ELF-1 (cell line): ENCODE results near the gene CFAP20DC.
"Not testable (repeated sequence)": the region's sequence is repeated elsewhere in the genome, so short reads cannot be mapped to it uniquely, and the experiment has no call there.

Source experiments
- DNase-seq: peaks from one replicate; pipeline ENCODE4 v3.0.0-alpha.2; 2016; ENCODE audit warnings: low read depth, low spot score

The CFAP20DC gene

GRCh38 chr3:58963928-58964503, 85.8 kb downstream of the CFAP20DC start:
- DNase-seq, result no peak

DNA sequence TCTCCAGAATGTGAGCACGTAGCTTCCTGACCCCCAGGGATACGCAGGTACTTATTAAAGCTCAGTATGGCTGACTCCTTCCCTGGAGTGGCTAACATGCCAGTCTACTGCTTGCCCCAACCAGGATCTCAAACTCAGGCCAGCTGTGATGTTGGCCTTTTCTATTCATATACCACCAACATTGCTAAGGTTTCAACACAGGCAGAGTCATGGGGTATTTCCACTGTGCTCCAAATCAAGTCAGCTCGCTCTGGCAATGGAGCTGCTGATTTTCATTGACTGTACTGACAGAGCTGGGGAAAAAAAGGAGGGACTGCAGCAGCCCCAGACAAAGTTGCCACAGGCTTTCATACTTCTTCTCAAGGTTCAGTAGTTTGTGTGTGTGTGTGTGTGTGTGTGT, 87.0 kb downstream of the CFAP20DC start:
- DNase-seq, result no peak

GRCh38 chr3:58962040-58962651, 87.7 kb downstream of the CFAP20DC start:
- no peak for DNase-seq

GRCh38 chr3:58955308-58955707, 94.5 kb downstream of the CFAP20DC start:
- peak; percentile 91 for DNase-seq

DNA sequence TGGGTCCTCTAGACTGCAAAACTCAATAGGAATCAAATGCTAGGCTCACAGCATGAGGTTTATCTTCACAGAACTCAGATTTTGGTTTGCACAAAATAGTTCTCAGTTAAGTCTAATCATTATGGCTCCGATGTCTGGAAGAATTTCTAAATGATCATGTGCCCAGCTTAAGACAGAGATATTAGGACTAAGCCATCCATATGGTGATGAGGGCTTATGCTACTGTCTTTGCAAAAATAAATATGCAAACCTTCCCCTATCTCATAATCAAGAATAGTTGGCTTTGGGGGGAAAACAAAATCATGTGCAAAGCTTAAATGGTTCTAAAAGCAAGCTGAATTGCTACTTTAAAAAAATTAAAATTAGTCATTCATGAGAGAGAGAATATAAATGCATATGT, 96.5 kb downstream of the CFAP20DC start:
- DNase-seq, result no peak

GRCh38 chr3:58952128-58952917, 97.5 kb downstream of the CFAP20DC start:
- DNase-seq, result no peak

DNA sequence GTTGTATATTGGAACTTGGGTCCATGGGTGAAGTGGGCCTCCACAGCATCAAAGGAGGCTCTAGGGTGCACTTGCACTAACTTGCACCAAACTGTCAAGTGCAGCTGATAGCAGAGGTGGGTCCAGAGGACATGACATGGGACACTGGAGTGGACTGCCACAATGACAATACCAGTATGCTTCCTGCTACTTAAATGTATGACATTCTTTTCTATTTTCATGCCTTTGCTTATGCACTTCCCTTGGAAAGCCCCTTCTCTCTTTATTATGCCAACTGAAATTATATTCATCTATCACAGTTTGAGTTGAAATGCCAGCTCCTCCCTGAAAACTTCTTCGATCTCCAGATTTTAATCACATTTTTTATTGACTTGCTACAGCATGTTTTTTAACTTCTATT, 101.8 kb downstream of the CFAP20DC start:
- DNase-seq, result no peak

DNA sequence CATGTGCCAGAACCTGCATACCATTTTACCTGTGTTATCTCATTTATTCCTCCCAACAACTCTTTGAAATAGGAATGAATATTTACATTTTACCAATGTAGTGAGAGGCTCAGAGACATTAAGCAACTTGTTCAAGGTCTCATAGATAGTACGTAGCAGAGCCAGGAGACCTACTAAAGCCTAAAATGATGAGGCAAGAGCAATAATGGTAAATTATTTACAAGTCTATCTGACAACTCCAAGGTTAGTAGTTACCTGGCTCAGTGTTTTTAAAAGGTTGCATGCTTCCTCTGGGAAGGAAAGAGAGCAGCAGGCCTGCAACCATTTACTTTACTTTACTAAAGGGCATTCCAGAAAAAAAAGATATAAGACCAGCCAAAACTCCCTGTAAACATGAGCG, 103.0 kb downstream of the CFAP20DC start:
- DNase-seq, result no peak

DNA sequence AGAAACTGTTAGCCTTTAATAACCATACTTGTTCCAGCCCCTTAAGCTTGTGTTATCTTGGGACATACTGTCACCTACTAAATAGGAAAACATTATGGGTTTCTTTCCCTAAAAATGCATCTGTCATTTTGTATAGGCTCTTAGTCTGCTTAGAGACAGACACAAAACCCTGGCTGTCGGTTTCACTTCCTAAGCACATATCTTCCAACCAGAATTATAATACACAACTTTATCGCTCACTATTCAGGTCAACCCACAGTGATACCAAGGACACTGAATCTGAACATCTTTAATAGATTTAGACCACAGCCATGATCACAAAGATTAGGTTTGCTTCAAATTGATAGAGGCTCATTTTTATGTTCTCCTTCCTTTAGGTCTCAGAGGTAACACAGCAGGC, 111.8 kb downstream of the CFAP20DC start:
- no peak for DNase-seq

DNA sequence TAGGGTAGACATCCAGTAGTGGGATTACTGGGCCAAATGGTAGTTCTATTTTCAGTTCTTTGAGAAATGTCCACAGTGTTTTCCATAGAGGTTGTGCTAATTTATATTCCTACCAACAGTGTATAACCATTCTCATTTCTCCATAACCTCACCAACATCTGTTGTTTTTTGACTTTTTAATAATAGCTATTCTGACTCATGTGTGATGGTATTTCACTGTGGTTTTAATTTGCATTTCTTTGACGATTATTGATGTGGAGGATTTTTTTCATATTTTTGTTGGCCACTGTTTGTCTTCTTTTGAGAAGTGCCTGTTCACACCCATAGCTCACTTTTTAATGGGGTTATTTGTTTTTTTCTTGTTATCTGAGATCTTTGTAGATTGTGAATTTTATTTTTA, 125.2 kb downstream of the CFAP20DC start:
- DNase-seq, result no peak

GRCh38 chr3:58900386-58900785, 149.4 kb downstream of the CFAP20DC start:
- DNase-seq, result no peak

DNA sequence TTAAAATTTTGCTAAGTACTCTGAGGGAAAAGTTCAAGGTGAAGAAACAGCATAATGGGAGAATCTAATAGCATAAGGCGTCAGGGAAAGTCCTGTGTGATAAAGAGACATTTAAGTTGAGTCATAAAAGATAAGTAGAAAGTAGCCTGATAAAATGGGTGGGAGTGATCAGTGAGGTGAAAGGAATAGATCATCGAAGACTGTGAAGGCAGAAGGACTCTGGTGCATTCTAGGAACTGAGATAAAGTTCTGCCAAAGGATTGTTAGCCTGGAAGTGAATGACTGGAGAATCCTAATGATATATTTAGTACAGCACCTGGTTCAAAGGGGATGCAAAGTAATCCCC, 149.9 kb downstream of the CFAP20DC start:
- DNase-seq, result no peak

DNA sequence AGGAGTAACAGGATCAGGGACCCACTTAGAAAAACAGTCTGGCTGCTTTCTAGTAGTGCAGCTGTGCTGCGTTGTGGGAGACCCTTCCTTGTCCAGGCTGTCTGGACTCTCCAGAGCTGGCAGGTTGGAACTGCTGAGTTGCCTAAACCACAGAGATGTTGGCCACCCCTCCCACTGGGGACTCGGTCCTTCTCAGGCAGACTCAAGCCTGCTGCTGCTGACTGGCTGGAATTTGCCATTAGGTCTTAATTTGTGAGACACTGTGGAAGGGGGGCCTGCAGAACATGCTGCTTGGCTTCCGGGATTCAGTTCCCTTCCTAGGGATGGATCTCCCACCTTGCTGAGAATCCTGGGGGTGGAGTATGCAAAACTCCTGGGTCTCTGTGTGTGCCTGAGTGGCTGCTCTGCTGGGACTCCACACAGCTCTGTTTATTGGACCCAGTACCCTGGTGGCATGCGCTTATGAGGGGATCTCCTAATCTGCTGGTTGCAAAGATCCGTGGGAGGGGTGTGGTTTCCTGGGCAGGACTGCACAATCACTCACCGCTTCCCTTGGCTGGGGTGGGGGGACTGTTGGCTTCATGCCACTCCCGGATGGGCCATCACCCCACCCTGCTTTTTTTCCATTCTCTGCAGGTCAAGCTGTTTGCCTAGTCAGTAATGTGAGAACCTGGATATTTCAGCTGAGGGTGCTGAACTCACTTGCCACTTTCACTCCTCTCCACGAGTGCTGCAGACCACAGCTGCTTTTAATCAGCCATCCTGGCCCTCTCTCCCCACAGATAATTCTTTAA, 150.5 kb downstream of the CFAP20DC start:
- DNase-seq, result no peak

DNA sequence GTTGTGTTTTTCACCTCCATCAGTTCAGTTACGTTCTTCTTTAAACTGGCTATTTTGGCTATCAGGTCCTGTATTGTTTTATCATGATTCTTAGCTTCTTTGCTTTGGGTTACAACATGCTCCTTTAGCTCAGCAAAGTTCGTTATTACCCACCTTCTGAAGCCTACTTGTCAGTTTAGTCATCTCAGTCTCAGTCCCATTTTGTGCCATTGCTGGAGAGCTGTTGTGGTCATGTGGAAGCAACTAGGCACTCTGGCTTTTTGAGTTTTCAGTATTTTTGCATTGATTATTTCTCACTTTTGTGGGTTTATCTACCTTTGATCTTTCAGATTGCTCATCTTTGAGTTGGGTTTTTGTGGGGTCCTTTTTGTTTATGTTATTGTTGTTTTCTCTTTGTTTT, 151.3 kb downstream of the CFAP20DC start:
- no peak for DNase-seq

- no peak for DNase-seq
Measured at GRCh38 chr3:58897646-58898045, 152.2 kb downstream of the CFAP20DC start.

GRCh38 chr3:58895678-58896077, 154.1 kb downstream of the CFAP20DC start:
- DNase-seq, result not testable (repeated sequence)

GRCh38 chr3:58892526-58892925, 157.3 kb downstream of the CFAP20DC start:
- not testable (repeated sequence) for DNase-seq

GRCh38 chr3:58888087-58888486, 161.7 kb downstream of the CFAP20DC start:
- DNase-seq, result no peak

GRCh38 chr3:58884453-58884852, 165.4 kb downstream of the CFAP20DC start:
- DNase-seq, result no peak

GRCh38 chr3:58880182-58880581, 169.6 kb downstream of the CFAP20DC start:
- no peak for DNase-seq

DNA sequence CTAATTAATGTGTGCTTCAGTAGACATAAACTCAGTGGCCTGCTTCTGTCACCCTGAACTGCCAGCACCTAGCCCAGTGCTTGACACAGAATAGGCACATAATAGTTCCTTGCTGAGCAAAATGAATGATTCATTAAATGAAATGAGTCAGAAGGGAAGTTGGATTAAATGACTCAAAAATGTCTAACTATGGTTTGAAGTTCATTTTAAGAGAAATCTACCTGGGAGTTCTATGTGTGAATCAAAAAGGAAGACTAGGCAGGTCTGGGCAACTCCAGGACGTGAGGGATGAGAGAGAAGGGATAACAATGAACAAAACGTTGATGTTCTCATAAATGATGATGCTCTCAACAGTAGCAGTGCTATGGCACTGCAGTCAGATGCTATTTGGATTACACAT, 175.0 kb downstream of the CFAP20DC start:
- DNase-seq, result no peak

DNA sequence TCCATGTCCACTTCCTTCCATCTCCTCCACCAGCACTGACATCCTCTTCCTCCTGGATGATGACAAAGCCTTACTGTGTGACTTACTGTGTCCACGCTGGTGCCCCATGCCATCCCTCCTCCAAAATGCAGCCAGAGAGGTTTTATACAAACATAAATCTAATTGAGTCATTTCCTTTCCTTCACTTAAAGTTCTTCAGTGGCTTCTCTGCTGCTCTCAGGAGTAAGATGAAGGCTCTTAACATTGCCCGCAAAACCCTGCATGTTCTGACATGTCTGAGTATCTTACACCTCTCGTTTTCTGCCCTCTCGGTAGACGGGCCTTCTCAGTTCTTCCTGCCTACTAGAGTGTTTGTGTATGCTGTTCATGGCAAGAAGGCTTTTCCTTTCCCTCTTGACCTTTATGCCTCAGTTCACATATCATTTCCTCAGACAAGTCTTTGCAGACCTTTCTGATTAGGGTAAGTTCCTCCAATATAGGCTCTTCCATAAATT, 175.5 kb downstream of the CFAP20DC start:
- DNase-seq, result no peak
